HG03521 (cell line): ENCODE results near the gene GBX2.

Experiments used
- ATAC-seq: cut with Tn5 transposase; IDR thresholded peaks from one replicate; pipeline ENCODE4 v1.9.1; 2021; ENCODE audit warnings: mild to moderate bottlenecking, moderate library complexity; ENCODE audit not compliant: unreplicated experiment

Gene GBX2

DNA sequence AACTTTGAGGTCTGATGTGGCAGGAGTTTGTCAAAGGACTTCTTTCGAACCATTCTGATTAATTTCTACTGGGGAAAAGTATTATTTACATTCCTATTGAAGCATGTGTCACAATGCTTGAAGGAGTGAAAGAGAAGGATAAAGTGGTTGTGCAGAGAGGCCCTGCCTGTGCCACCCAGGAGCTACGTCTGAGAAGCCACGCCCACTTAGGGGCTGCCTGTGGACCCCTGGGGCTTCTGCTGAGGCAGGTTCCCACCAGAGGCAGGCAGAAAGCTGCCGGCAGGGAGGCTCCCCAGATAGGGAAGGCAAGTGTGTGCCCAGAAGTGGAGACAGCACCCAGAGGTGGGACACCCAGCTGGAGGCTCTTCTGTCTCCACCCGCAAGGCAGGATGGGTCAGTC lies 47.4 kb downstream of the GBX2 start:
- no peak for ATAC-seq

DNA sequence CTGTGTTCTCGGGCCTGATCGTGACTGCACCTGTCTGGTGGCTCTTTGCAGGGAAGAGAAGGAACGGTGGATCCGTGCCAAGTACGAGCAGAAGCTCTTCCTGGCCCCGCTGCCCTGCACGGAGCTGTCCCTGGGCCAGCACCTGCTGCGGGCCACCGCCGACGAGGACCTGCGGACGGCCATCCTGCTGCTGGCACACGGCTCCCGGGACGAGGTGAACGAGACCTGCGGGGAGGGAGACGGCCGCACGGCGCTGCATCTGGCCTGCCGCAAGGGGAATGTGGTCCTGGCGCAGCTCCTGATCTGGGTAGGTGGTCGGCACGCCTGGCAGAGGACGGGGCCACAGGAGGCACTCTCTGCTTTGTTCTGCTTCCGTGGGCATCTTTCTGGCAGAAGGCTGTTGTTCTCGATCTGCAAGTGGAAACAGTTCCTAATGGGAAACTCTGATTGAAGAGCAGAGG lies 48.0 kb downstream of the GBX2 start:
- no peak for ATAC-seq

DNA sequence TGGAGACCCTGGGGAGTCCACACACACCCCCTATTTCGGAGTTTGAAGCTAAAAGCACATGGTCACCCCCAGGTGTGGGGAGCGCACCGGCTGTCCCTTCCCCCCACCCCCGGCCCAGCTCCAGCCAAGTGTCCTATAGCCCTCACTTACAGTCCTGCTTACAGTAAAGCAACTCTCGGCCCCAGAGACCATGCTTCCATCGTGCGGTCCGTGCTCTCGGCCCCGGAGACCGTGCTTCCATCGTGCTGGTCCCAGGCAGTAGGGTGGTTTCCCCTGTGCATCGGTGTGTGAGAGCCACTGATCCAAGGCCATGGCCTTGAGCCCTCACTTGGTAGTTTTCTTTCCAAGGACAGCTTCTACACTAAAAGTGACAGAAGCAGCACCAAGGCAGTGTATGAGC lies 48.7 kb downstream of the GBX2 start:
- no peak for ATAC-seq

DNA sequence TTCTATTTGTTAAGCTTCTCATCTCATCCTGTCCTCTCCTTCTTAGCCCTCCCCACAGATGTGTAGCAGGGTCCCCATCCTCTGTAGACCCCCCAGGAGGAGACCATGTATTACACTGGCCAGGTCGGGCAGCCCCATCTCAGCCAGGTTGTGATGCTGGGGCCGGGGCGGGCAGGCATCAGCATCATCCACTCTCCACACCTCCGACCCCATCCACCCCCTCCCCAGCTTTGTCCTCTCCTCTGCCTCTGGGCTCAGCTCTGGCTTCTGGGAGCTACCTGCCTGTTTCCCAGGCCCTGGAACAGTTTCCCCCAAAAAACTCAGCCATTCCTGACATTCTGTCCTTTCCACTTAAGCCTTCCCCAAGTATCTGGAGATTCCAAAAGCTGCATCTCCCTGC lies 49.2 kb downstream of the GBX2 start:
- no peak for ATAC-seq

DNA sequence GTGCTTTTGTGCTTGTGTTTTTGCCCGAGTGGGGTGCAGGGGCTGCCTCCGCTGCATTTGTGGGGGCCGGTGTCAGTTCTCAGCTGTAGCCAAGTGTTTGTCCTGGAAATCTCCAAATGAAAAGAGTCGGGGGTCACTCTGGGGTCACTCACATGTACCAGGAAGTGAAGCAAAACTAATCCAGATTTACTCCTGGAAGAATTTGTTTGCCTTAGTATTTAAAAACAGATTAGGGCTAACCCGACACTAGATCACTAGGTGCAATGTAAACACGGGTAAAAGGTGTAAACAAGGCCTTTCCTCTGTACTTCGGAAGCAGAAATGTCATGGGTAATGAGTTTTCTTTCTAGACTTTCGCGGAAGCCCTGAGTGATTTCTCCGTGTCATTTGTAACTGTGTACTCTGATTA lies 50.3 kb downstream of the GBX2 start:
- no peak for ATAC-seq

DNA sequence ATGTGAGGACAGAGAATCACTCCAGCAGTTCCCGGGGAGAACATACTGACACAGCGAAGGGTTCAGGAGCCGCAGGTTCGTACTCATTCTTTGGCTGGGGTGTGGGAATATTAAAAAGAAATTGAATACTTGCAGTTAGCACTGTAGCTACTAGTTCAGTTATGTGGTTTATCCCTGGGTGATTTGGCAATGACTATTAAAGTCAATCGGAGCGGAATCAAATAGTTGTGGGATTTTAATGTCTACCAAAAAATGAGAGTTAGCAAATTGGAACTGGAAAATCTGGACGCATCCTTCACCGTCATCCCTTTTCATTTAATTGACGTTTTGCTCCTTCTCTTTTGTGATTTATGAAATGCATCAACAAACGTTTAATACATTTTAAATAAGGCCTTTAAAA lies 50.8 kb downstream of the GBX2 start:
- ATAC-seq = no peak
